ENCODE data around the gene LRP8. TPM values are rescaled to one million over a fixed set of nuclear protein-coding genes. Genes with fewer than 3 reads are reported as not detected.

LRP8 gene
- total RNA-seq, 1 experiment from 2014 or later: 28.6 TPM

- ChIA-PET POLR2A (no interaction called here), CTCF (no interaction called here)
- ATAC-seq (peak; percentile 1; the same call in 1 of the 2 replicates), DNase-seq (ENCODE audit: low read depth, low spot score) (no peak)
- Histone ChIP-seq H3K4me3 (ENCODE audit: low read depth in 2 of 2, low read length in 2 of 2) (peak overlapping the region; percentile 91 to 97), H3K4me1 (ENCODE audit: control insufficient read depth, insufficient read depth, low read length) (peaks cover 15% of the 10 kb centered on the region), H3K36me3 (ENCODE audit: control insufficient read depth, insufficient read depth, low read length) (peaks cover 2% of the 10 kb centered on the region), H3K27ac (ENCODE audit: low read length) (peak overlapping the region; percentile 97), H3K9me3 (ENCODE audit: control insufficient read depth, insufficient read depth, low read depth, low read length) (no peaks in the 10 kb centered on the region), H3K27me3 (ENCODE audit: control insufficient read depth, insufficient read depth, low read length) (no peaks in the 10 kb centered on the region)
- TF ChIP-seq SIN3A (IDR thresholded peaks at IDR 0.05; ENCODE audit: borderline replicate concordance, insufficient read depth, low read depth, low read length) (no peak), POLR2AphosphoS5 (IDR thresholded peaks at IDR 0.05; ENCODE audit: low read depth, low read length) (no peak), TCF7L2 (IDR thresholded peaks at IDR 0.05; ENCODE audit: low read depth, low read length) (no peak), REST (IDR thresholded peaks at IDR 0.05; ENCODE audit: insufficient read depth in 1 of 2, low read depth in 2 of 2, low read length in 1 of 2) (no peak)
- TF ChIP-seq, protein P1, sequence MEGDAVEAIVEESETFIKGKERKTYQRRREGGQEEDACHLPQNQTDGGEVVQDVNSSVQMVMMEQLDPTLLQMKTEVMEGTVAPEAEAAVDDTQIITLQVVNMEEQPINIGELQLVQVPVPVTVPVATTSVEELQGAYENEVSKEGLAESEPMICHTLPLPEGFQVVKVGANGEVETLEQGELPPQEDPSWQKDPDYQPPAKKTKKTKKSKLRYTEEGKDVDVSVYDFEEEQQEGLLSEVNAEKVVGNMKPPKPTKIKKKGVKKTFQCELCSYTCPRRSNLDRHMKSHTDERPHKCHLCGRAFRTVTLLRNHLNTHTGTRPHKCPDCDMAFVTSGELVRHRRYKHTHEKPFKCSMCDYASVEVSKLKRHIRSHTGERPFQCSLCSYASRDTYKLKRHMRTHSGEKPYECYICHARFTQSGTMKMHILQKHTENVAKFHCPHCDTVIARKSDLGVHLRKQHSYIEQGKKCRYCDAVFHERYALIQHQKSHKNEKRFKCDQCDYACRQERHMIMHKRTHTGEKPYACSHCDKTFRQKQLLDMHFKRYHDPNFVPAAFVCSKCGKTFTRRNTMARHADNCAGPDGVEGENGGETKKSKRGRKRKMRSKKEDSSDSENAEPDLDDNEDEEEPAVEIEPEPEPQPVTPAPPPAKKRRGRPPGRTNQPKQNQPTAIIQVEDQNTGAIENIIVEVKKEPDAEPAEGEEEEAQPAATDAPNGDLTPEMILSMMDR (IDR thresholded peaks at IDR 0.05): no peak
- TSS peak; percentile 73 for BruUV-seq (replicated peaks)
- intact Hi-C loops (cut with micrococcal nuclease; ENCODE audit: unreplicated experiment) (no loop called here), in situ Hi-C loops (cut with HindIII; ENCODE audit: low pct_unique_long_range_greater_than_20kb, low sequenced_read_pairs) (no loop called here)
Measured at GRCh38 chr1:53197291-53198200, 130.3 kb downstream of the LRP8 start.

DNA sequence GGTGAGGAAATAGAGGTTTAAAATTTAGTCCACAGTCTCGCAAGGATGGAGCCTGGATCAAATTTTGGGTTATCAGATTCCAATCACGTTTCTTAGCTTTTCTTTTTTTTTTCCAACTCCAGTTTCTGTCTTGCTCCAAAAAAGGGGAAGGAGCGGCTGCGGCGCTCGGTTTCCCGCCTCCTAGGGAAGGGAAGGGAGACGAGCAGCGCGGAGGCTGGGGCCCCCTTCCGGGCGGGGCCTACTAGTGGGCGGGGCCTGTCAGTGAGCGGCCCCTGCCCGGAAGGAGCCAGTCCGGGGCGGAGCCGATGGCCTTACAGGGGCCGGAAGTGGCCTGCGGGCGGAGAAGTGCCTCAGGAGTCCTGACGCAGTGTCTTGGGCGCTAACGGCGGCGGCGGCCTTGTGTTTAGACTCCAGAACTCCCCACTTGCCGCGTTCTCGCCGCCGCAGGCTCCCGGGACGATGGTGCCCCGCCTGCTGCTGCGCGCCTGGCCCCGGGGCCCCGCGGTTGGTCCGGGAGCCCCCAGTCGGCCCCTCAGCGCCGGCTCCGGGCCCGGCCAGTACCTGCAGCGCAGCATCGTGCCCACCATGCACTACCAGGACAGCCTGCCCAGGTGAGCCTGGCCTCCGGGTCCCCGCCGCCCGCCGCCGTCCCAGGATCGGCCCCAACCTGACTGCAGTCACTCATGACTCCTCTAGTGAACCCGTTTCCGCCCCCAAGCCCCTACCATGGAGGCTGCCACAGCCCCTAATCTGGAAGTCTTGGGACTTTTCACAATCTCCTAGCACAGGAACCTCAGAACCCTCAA lies 131.2 kb downstream of the LRP8 start, which contains the start of gene CPT2:
Gene CPT2 (plus strand): TSS at position 340 of the 806 bp plus-strand sequence. CDS start 120 bp downstream, at position 460.
- TF ChIP-seq TCF7L2 (IDR thresholded peaks at IDR 0.05; ENCODE audit: low read depth, low read length) (0 out of 2 replicates have a peak, but pooled peaks have one; percentile 16), POLR2AphosphoS5 (IDR thresholded peaks at IDR 0.05; ENCODE audit: low read depth, low read length) (peak; percentile 93), SIN3A (IDR thresholded peaks at IDR 0.05; ENCODE audit: borderline replicate concordance, insufficient read depth, low read depth, low read length) (0 out of 2 replicates have a peak, but pooled peaks have one; percentile 73), REST (IDR thresholded peaks at IDR 0.05; ENCODE audit: insufficient read depth in 1 of 2, low read depth in 2 of 2, low read length in 1 of 2) (no peak)
- TF ChIP-seq, protein P1 (IDR thresholded peaks at IDR 0.05): no peak
- no peak for DNase-seq (ENCODE audit: low read depth, low spot score)
- ChIA-PET POLR2A (no interaction called here), CTCF (no interaction called here)
- no peaks in the 10 kb centered on the region for H3K27me3 ChIP-seq (ENCODE audit: control insufficient read depth, insufficient read depth, low read length)
- H3K9me3 ChIP-seq (ENCODE audit: control insufficient read depth, insufficient read depth, low read depth, low read length): no peaks in the 10 kb centered on the region
- intact Hi-C loops (cut with micrococcal nuclease; ENCODE audit: unreplicated experiment) (no loop called here), in situ Hi-C loops (cut with HindIII; ENCODE audit: low pct_unique_long_range_greater_than_20kb, low sequenced_read_pairs) (no loop called here)
- peaks cover 15% of the 10 kb centered on the region for H3K4me1 ChIP-seq (ENCODE audit: control insufficient read depth, insufficient read depth, low read length)
- H3K4me3 ChIP-seq (ENCODE audit: low read depth in 2 of 2, low read length in 2 of 2): peak within 1 kb of the TSS; percentile 91 to 97
- ATAC-seq: peak; percentile 100
- H3K36me3 ChIP-seq (ENCODE audit: control insufficient read depth, insufficient read depth, low read length): peaks cover 2% of the 10 kb centered on the region
- BruUV-seq (replicated peaks): no TSS peak
- H3K27ac ChIP-seq (ENCODE audit: low read length): peak within 1 kb of the TSS; percentile 97
